Measurements from ENCODE around the gene AARS2.

- no peak for TF ChIP-seq CTCF (IDR thresholded peaks at IDR 0.05)
- no peak for TF ChIP-seq POLR2A (IDR thresholded peaks at IDR 0.05)
Observed at GRCh38 chr6:44361947-44362346, 48.8 kb upstream of the AARS2 start.

All from uterus (tissue), 2 donors.